HepG2 (cell line): Measurements from ENCODE around the gene SLC22A23. TPM values are rescaled to one million over a fixed set of nuclear protein-coding genes. Genes with fewer than 3 reads are reported as not detected.

Source experiments
- GABPA ChIP-seq, 2 experiments: IDR thresholded peaks; 2 replicates each; pipeline ENCODE4 v1.6.1; 2011 to 2016; ENCODE audit warnings: low read depth in 2 of 2, low read length in 1 of 2, missing biosample characterization in 1 of 2, missing genetic modification characterization in 1 of 2
- KDM5B ChIP-seq: sonication (generic); formaldehyde crosslinking; IDR thresholded peaks from 2 replicates; pipeline ENCODE4 v1.4.0; 2020; ENCODE audit warnings: missing genetic modification reagents, mild to moderate bottlenecking, borderline replicate concordance
- MED1 ChIP-seq: sonication (generic); formaldehyde crosslinking; IDR thresholded peaks from 2 replicates; pipeline ENCODE4 v1.4.0; 2020; ENCODE audit warnings: missing genetic modification reagents
- STAG1 ChIP-seq: sonication (generic); formaldehyde crosslinking; IDR thresholded peaks from 2 replicates; pipeline ENCODE4 v1.4.0; 2020; ENCODE audit warnings: missing genetic modification reagents
- YEATS4 ChIP-seq: sonication (generic); formaldehyde crosslinking; IDR thresholded peaks from 2 replicates; pipeline ENCODE4 v1.4.0; 2020; ENCODE audit warnings: missing genetic modification reagents, borderline replicate concordance
- ZMAT3 ChIP-seq: sonication (generic); formaldehyde crosslinking; conservative IDR thresholded peaks from 2 replicates; pipeline ENCODE4 v1.7.0; 2021; ENCODE audit warnings: missing genetic modification reagents
- ZMYM4 ChIP-seq: sonication (generic); formaldehyde crosslinking; IDR thresholded peaks from 2 replicates; pipeline ENCODE4 v1.8.1; 2023; ENCODE audit warnings: mild to moderate bottlenecking, missing genetic modification reagents
- ZNF781 ChIP-seq: sonication (generic); formaldehyde crosslinking; IDR thresholded peaks from 2 replicates; pipeline ENCODE4 v1.5.1; 2020; ENCODE audit warnings: borderline replicate concordance, mild to moderate bottlenecking, missing genetic modification reagents; ENCODE audit errors: not compliant biosample characterization
- polyA plus RNA-seq, 8 experiments: library from polyadenylated mRNA; depleted of rRNA in 3 of 8; stranded (reverse) in 7 of 8; unstranded in 1 of 8; fragments of >200 nt; fragmentation: Illumina TruSeq in 4 of 8; extraction: Trizol in 4 of 8; gene quantifications; 2 replicates each; pipeline versions ENCODE4 v1.2.1 to v1.2.3, GENCODE V29; 2011 to 2016; ENCODE audit warnings: low read depth in 4 of 8, missing spikeins in 1 of 8, mixed read lengths in 1 of 8; ENCODE audit not compliant: insufficient read depth in 1 of 8
- total RNA-seq, 5 experiments: library from RNA; depleted of rRNA; stranded (reverse); fragments of >200 nt; fragmentation: Illumina TruSeq; extraction: Trizol; gene quantifications; 2 replicates each; pipeline ENCODE4 v1.2.3, GENCODE V29; 2016; ENCODE audit warnings: low read depth in 1 of 5
- TF ChIP-seq, protein P1 (sequence below): sonication (generic); formaldehyde crosslinking; IDR thresholded peaks from 2 replicates; pipeline ENCODE4 v1.5.0; 2020; ENCODE audit warnings: mild to moderate bottlenecking, missing genetic modification reagents
- TF ChIP-seq, protein P2 (sequence below): sonication (generic); formaldehyde crosslinking; IDR thresholded peaks from 2 replicates; pipeline ENCODE4 v1.4.0; 2020; ENCODE audit warnings: missing genetic modification reagents
- TF ChIP-seq, protein P3 (sequence below): sonication (generic); formaldehyde crosslinking; conservative IDR thresholded peaks from 2 replicates; pipeline ENCODE4 v1.4.0; 2020; ENCODE audit warnings: missing genetic modification reagents
- TF ChIP-seq, protein P4 (sequence below): sonication (generic); formaldehyde crosslinking; IDR thresholded peaks from 2 replicates; pipeline ENCODE4 v1.5.0; 2020; ENCODE audit warnings: mild to moderate bottlenecking, missing genetic modification reagents, moderate library complexity

The SLC22A23 gene
- total and polyA plus RNA-seq, 2 of the 13 experiments (the other 11 are each of a cell fraction or from before 2014, with no cell fraction given), result 11.8 to 17.5 TPM

DNA sequence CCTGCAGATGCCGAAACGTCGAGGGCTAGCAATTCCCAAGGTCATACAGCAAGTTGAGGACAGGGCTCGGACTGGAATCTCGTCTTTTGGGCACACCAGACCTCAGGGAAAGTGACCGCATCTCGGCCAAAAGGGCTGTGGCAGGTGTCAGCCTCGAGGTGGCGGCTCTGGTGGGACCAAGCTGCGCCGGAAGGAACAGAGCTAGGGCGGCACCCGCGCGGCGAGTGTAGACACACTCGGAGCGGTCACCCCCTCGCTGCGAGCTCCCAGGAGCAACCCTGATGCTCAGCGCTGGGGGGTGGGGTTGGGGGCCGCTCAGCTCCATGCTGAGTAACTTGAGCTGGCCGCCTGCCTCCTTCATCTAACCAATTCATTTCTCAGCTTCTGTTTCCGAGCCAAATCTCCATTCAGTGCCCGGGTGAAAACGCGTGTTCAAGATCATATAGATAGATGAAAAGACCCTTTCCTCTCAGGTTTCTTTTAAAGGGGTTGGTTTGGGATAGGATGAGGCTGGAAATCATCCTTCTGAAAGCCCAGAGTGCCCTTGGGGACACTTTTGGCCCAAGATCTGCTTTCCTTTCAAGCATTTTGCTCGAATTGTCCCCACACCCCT is 227.2 kb downstream of the SLC22A23 start (continued):
- TF ChIP-seq, protein P1, sequence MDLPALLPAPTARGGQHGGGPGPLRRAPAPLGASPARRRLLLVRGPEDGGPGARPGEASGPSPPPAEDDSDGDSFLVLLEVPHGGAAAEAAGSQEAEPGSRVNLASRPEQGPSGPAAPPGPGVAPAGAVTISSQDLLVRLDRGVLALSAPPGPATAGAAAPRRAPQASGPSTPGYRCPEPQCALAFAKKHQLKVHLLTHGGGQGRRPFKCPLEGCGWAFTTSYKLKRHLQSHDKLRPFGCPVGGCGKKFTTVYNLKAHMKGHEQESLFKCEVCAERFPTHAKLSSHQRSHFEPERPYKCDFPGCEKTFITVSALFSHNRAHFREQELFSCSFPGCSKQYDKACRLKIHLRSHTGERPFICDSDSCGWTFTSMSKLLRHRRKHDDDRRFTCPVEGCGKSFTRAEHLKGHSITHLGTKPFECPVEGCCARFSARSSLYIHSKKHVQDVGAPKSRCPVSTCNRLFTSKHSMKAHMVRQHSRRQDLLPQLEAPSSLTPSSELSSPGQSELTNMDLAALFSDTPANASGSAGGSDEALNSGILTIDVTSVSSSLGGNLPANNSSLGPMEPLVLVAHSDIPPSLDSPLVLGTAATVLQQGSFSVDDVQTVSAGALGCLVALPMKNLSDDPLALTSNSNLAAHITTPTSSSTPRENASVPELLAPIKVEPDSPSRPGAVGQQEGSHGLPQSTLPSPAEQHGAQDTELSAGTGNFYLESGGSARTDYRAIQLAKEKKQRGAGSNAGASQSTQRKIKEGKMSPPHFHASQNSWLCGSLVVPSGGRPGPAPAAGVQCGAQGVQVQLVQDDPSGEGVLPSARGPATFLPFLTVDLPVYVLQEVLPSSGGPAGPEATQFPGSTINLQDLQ, result 0 out of 2 replicates have a peak, but pooled peaks have one; percentile 41
- TF ChIP-seq YEATS4 (CRISPR knock-in tag) (0 out of 2 replicates have a peak, but pooled peaks have one; percentile 34), ZMAT3 (0 out of 2 replicates have a peak, but pooled peaks have one; percentile 34), GABPA (IDR thresholded peaks at IDR 0.05; ENCODE audit: low read depth, low read length) (no peak), GABPA (CRISPR knock-in tag; IDR thresholded peaks at IDR 0.05; ENCODE audit: low read depth) (peak; percentile 26; the same call in 1 of the 2 replicates), STAG1 (CRISPR knock-in tag) (0 out of 2 replicates have a peak, but pooled peaks have one; percentile 3), KDM5B (CRISPR knock-in tag) (peak; percentile 21; the same call in 1 of the 2 replicates), ZNF781 (CRISPR knock-in tag) (peak; percentile 39), ZMYM4 (no peak), MED1 (CRISPR knock-in tag) (peak; percentile 11; the same call in 1 of the 2 replicates)
- TF ChIP-seq, protein P2, sequence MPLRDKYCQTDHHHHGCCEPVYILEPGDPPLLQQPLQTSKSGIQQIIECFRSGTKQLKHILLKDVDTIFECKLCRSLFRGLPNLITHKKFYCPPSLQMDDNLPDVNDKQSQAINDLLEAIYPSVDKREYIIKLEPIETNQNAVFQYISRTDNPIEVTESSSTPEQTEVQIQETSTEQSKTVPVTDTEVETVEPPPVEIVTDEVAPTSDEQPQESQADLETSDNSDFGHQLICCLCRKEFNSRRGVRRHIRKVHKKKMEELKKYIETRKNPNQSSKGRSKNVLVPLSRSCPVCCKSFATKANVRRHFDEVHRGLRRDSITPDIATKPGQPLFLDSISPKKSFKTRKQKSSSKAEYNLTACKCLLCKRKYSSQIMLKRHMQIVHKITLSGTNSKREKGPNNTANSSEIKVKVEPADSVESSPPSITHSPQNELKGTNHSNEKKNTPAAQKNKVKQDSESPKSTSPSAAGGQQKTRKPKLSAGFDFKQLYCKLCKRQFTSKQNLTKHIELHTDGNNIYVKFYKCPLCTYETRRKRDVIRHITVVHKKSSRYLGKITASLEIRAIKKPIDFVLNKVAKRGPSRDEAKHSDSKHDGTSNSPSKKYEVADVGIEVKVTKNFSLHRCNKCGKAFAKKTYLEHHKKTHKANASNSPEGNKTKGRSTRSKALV, result peak; percentile 64; the same call in 1 of the 2 replicates
- TF ChIP-seq, protein P3, sequence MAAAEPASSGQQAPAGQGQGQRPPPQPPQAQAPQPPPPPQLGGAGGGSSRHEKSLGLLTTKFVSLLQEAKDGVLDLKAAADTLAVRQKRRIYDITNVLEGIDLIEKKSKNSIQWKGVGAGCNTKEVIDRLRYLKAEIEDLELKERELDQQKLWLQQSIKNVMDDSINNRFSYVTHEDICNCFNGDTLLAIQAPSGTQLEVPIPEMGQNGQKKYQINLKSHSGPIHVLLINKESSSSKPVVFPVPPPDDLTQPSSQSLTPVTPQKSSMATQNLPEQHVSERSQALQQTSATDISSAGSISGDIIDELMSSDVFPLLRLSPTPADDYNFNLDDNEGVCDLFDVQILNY (CRISPR knock-in tag), result no peak
- TF ChIP-seq, protein P4, sequence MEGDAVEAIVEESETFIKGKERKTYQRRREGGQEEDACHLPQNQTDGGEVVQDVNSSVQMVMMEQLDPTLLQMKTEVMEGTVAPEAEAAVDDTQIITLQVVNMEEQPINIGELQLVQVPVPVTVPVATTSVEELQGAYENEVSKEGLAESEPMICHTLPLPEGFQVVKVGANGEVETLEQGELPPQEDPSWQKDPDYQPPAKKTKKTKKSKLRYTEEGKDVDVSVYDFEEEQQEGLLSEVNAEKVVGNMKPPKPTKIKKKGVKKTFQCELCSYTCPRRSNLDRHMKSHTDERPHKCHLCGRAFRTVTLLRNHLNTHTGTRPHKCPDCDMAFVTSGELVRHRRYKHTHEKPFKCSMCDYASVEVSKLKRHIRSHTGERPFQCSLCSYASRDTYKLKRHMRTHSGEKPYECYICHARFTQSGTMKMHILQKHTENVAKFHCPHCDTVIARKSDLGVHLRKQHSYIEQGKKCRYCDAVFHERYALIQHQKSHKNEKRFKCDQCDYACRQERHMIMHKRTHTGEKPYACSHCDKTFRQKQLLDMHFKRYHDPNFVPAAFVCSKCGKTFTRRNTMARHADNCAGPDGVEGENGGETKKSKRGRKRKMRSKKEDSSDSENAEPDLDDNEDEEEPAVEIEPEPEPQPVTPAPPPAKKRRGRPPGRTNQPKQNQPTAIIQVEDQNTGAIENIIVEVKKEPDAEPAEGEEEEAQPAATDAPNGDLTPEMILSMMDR (CRISPR knock-in tag), result peak; percentile 42
